Measurements from ENCODE around the gene GALNTL6. TPM values are rescaled to one million over a fixed set of nuclear protein-coding genes. Genes with fewer than 3 reads are reported as not detected.

The GALNTL6 gene
- total RNA-seq, 1 experiment from 2014 or later: not detected

DNA sequence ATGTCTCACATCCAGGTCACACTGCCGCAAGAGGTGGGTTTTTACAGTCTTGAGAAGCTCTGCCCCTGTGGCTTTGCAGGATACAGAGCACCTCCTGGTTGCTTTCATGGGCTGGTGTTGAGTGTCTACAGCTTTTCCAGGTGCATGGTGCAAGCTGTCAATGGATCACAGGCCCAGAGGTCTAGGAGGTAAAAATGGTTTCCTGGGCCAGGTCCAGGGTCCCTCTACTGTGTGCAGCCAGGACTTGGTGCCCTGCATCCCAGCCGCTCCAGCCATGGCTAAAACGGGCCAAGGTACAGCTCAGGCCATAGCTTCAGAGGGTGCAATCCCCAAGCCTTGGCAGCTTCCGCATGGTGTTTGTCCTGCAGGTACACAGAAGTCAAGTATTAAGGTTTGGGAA is 921.4 kb downstream of the GALNTL6 start:
- H3K36me3 Mint-ChIP-seq (ENCODE audit: insufficient read depth in 1 of 3, low read depth in 3 of 3): peaks cover 24 to 66% (median 45%) of the 10 kb centered on the region in 3 experiments
- no peak for DNase-seq
- H2BK120ac ChIP-seq (ENCODE audit: low read depth, low read length, poor library complexity, severe bottlenecking): no peak overlapping the region
- H4K8ac ChIP-seq (replicated peaks; ENCODE audit: insufficient read length, low read depth, low read length): no peak overlapping the region
- H3K4ac ChIP-seq (ENCODE audit: low read depth, low read length): no peak overlapping the region
- no peak overlapping the region for H4K91ac ChIP-seq (ENCODE audit: insufficient read length, low read depth, low read length)
- H2AFZ ChIP-seq (ENCODE audit: low read length): no peak overlapping the region
- H3K23me2 ChIP-seq (ENCODE audit: insufficient read length, low read depth, low read length, poor library complexity, severe bottlenecking): no peaks in the 10 kb centered on the region
- no peaks in the 10 kb centered on the region for H3K79me1 ChIP-seq (ENCODE audit: insufficient read depth, low read depth, low read length, poor library complexity, severe bottlenecking)
- no peak overlapping the region for H3K27ac ChIP-seq (ENCODE audit: insufficient read length, low read depth, low read length)
- H3K4me1 ChIP-seq (ENCODE audit: insufficient read depth, low read length): no peaks in the 10 kb centered on the region
- no peak overlapping the region for H2BK15ac ChIP-seq (ENCODE audit: low read depth, low read length)
- no peak overlapping the region for H3K56ac ChIP-seq (ENCODE audit: insufficient read length, low read depth, low read length)
- no peak overlapping the region for H3K4me2 ChIP-seq (ENCODE audit: insufficient read depth, insufficient read length, low read length)
- no peak overlapping the region for H3K27ac Mint-ChIP-seq
- WGBS (ENCODE audit: extremely low coverage, insufficient read length, low lambda C conversion rate): no CpG with 5 or more reads among the region's 4 CpGs
- H3K9me3 Mint-ChIP-seq: peaks cover 53 to 55% of the 10 kb centered on the region in 2 experiments
- no peak overlapping the region for H2BK12ac ChIP-seq (ENCODE audit: insufficient read length, low read depth, low read length)
- no peak overlapping the region for H3K9ac ChIP-seq (ENCODE audit: extremely low read depth, insufficient read length, low read length)
- H3K18ac ChIP-seq (ENCODE audit: insufficient read length, low read depth, low read length): no peak overlapping the region
- no peak overlapping the region for H2BK5ac ChIP-seq (ENCODE audit: insufficient read length, low read length)
- H3K27me3 ChIP-seq (ENCODE audit: insufficient read depth, low read length): no peaks in the 10 kb centered on the region
- no peak overlapping the region for H3K23ac ChIP-seq (ENCODE audit: insufficient read length, low read depth, low read length)
- no peak overlapping the region for H2AK5ac ChIP-seq (ENCODE audit: insufficient read length, low read length)
- H4K20me1 ChIP-seq (ENCODE audit: control insufficient read depth, insufficient read depth, insufficient read length): no peaks in the 10 kb centered on the region
- H3K14ac ChIP-seq (ENCODE audit: insufficient read depth, low read length): no peak overlapping the region
- H3K4me1 Mint-ChIP-seq: no peaks in the 10 kb centered on the region
- H3K79me2 ChIP-seq (ENCODE audit: insufficient read depth, low read length): no peaks in the 10 kb centered on the region
- H2BK20ac ChIP-seq (ENCODE audit: low read depth, low read length, poor library complexity, severe bottlenecking): no peak overlapping the region
- H3K4me3 Mint-ChIP-seq: no peak overlapping the region
- peaks cover 3% of the 10 kb centered on the region; the same call in 1 of the 2 replicates for H3K27me3 Mint-ChIP-seq (ENCODE audit: low read depth)
- no peak overlapping the region for H4K5ac ChIP-seq (ENCODE audit: insufficient read length, low read depth, low read length)
- H3T11ph ChIP-seq (ENCODE audit: low read length): no peak overlapping the region
- peaks cover 20% of the 10 kb centered on the region for H3K9me3 ChIP-seq (ENCODE audit: control insufficient read depth, low read depth, low read length)
- TF ChIP-seq, protein P1, sequence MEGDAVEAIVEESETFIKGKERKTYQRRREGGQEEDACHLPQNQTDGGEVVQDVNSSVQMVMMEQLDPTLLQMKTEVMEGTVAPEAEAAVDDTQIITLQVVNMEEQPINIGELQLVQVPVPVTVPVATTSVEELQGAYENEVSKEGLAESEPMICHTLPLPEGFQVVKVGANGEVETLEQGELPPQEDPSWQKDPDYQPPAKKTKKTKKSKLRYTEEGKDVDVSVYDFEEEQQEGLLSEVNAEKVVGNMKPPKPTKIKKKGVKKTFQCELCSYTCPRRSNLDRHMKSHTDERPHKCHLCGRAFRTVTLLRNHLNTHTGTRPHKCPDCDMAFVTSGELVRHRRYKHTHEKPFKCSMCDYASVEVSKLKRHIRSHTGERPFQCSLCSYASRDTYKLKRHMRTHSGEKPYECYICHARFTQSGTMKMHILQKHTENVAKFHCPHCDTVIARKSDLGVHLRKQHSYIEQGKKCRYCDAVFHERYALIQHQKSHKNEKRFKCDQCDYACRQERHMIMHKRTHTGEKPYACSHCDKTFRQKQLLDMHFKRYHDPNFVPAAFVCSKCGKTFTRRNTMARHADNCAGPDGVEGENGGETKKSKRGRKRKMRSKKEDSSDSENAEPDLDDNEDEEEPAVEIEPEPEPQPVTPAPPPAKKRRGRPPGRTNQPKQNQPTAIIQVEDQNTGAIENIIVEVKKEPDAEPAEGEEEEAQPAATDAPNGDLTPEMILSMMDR (conservative IDR thresholded peaks at IDR 0.05): no peak
